ENCODE measurements around the gene COL20A1.
"Not testable (repeated sequence)": the region's sequence is repeated elsewhere in the genome, so short reads cannot be mapped to it uniquely, and the experiment has no call there.

Gene COL20A1

GRCh38 chr20:63292292-63292701, 689 bp upstream of the COL20A1 start:
- DNase-seq: no peak

GRCh38 chr20:63293456-63293855, 470 bp downstream of the COL20A1 start:
- DNase-seq: no peak

- DNase-seq: no peak
Observed at GRCh38 chr20:63293871-63294535, 1.0 kb downstream of the COL20A1 start.

GRCh38 chr20:63294536-63294900, 1.5 kb downstream of the COL20A1 start:
- no peak for DNase-seq

- DNase-seq: no peak
Observed at GRCh38 chr20:63295018-63295417, 2.0 kb downstream of the COL20A1 start.

GRCh38 chr20:63295422-63295821, 2.4 kb downstream of the COL20A1 start:
- DNase-seq: no peak

GRCh38 chr20:63295846-63296245, 2.9 kb downstream of the COL20A1 start:
- DNase-seq: no peak

- no peak for DNase-seq
Observed at GRCh38 chr20:63296531-63297299, 3.7 kb downstream of the COL20A1 start.

- DNase-seq: no peak
Observed at GRCh38 chr20:63297371-63297781, 4.4 kb downstream of the COL20A1 start.

GRCh38 chr20:63297796-63298572, 5.0 kb downstream of the COL20A1 start:
- DNase-seq: no peak

- DNase-seq: no peak
Observed at GRCh38 chr20:63298731-63299312, 5.8 kb downstream of the COL20A1 start.

- DNase-seq: no peak
Observed at GRCh38 chr20:63301671-63302070, 8.7 kb downstream of the COL20A1 start.

GRCh38 chr20:63303095-63303666, 10.2 kb downstream of the COL20A1 start:
- no peak for DNase-seq

- DNase-seq: no peak
Observed at GRCh38 chr20:63305393-63305792, 12.4 kb downstream of the COL20A1 start.

GRCh38 chr20:63305933-63306672, 13.1 kb downstream of the COL20A1 start:
- not testable (repeated sequence) for DNase-seq

- DNase-seq: no peak
Observed at GRCh38 chr20:63306673-63307537, 13.9 kb downstream of the COL20A1 start.

GRCh38 chr20:63307538-63308217, 14.7 kb downstream of the COL20A1 start:
- DNase-seq: no peak

GRCh38 chr20:63308218-63308911, 15.4 kb downstream of the COL20A1 start:
- DNase-seq: no peak

GRCh38 chr20:63309261-63310071, 16.5 kb downstream of the COL20A1 start:
- DNase-seq: no peak

Measured in islet precursor cell (in vitro differentiated cells).